Parathyroid adenoma (tissue), 2 donors: ENCODE measurements around the gene CTXN1.
"Not testable (repeated sequence)": the region's sequence is repeated elsewhere in the genome, so short reads cannot be mapped to it uniquely, and the experiment has no call there.

Source experiments
- H2AFZ ChIP-seq: fragments of 300-600 bp; sonication (generic); one replicate; pipeline ENCODE4 v1.7.0; 2017; ENCODE audit warnings: antibody characterized with exemption, mild to moderate bottlenecking
- H3K27ac ChIP-seq: fragments of 300-600 bp; sonication (generic); one replicate; pipeline ENCODE4 v1.7.0; 2017
- H3K27me3 ChIP-seq: fragments of 300-600 bp; sonication (generic); one replicate; pipeline ENCODE4 v1.7.0; 2017; ENCODE audit warnings: low read length; ENCODE audit not compliant: control insufficient read depth, insufficient read depth
- H3K36me3 ChIP-seq: fragments of 300-600 bp; sonication (generic); one replicate; pipeline ENCODE4 v1.7.0; 2017; ENCODE audit warnings: low read length; ENCODE audit not compliant: control insufficient read depth, insufficient read depth
- H3K4me1 ChIP-seq: fragments of 300-600 bp; sonication (generic); one replicate; pipeline ENCODE4 v1.7.0; 2017; ENCODE audit warnings: control low read depth
- H3K4me2 ChIP-seq: fragments of 300-600 bp; sonication (generic); one replicate; pipeline ENCODE4 v1.7.0; 2017; ENCODE audit warnings: low read length
- H3K4me3 ChIP-seq: fragments of 300-600 bp; sonication (generic); one replicate; pipeline ENCODE4 v1.7.0; 2017; ENCODE audit warnings: low read depth, low read length
- H3K79me2 ChIP-seq: fragments of 300-600 bp; sonication (generic); one replicate; pipeline ENCODE4 v1.7.0; 2017; ENCODE audit warnings: control low read depth
- H3K9ac ChIP-seq: fragments of 300-600 bp; sonication (generic); one replicate; pipeline ENCODE4 v1.7.0; 2017; ENCODE audit warnings: mild to moderate bottlenecking
- H3K9me3 ChIP-seq: fragments of 300-600 bp; sonication (generic); one replicate; pipeline ENCODE4 v1.7.0; 2017; ENCODE audit warnings: low read length; ENCODE audit not compliant: control insufficient read depth
- CTCF ChIP-seq: fragments of 300-600 bp; sonication (generic); IDR thresholded peaks from one replicate; pipeline ENCODE4 v1.7.0; 2017; ENCODE audit warnings: antibody characterized with exemption, mild to moderate bottlenecking
- donor health status: primary hyperparathyroidism.

The CTXN1 gene

GRCh38 chr19:7961920-7962626 is 36.1 kb upstream of the CTXN1 start:
- H3K36me3 ChIP-seq = no peaks in the 10 kb centered on the region
- no peak overlapping the region for H3K4me2 ChIP-seq
- no peaks in the 10 kb centered on the region for H3K9me3 ChIP-seq
- no peak overlapping the region for H3K4me3 ChIP-seq
- H3K4me1 ChIP-seq = no peaks in the 10 kb centered on the region
- H3K27me3 ChIP-seq = no peaks in the 10 kb centered on the region
- no peak overlapping the region for H2AFZ ChIP-seq
- TF ChIP-seq CTCF = no peak
- H3K27ac ChIP-seq = no peak overlapping the region
- H3K79me2 ChIP-seq = no peaks in the 10 kb centered on the region
- no peak overlapping the region for H3K9ac ChIP-seq

- not testable (repeated sequence) for H3K4me2 ChIP-seq, H3K27me3 ChIP-seq, H3K4me1 ChIP-seq, H3K4me3 ChIP-seq, H3K36me3 ChIP-seq, H2AFZ ChIP-seq, H3K9ac ChIP-seq, H3K79me2 ChIP-seq, H3K27ac ChIP-seq, H3K9me3 ChIP-seq
These were observed 35.1 kb upstream of the CTXN1 start for GRCh38 chr19:7961082-7961481.

GRCh38 chr19:7959211-7959610 is 33.3 kb upstream of the CTXN1 start:
- no peak overlapping the region for H3K27ac ChIP-seq
- TF ChIP-seq CTCF = no peak
- no peak overlapping the region for H3K4me3 ChIP-seq
- H2AFZ ChIP-seq = no peak overlapping the region
- no peak overlapping the region for H3K9ac ChIP-seq
- H3K9me3 ChIP-seq = no peaks in the 10 kb centered on the region
- no peaks in the 10 kb centered on the region for H3K4me1 ChIP-seq
- no peaks in the 10 kb centered on the region for H3K27me3 ChIP-seq
- no peaks in the 10 kb centered on the region for H3K79me2 ChIP-seq
- H3K36me3 ChIP-seq = no peaks in the 10 kb centered on the region
- no peak overlapping the region for H3K4me2 ChIP-seq

GRCh38 chr19:7955696-7956095 is 29.8 kb upstream of the CTXN1 start:
- no peak for TF ChIP-seq CTCF
- Histone ChIP-seq H3K9ac (no peak overlapping the region), H3K36me3 (no peaks in the 10 kb centered on the region), H3K27ac (no peak overlapping the region), H3K79me2 (no peaks in the 10 kb centered on the region), H3K9me3 (no peaks in the 10 kb centered on the region), H3K4me1 (no peaks in the 10 kb centered on the region), H3K27me3 (no peaks in the 10 kb centered on the region), H3K4me3 (no peak overlapping the region), H3K4me2 (no peak overlapping the region), H2AFZ (no peak overlapping the region)

GRCh38 chr19:7953576-7953975 is 27.6 kb upstream of the CTXN1 start:
- H3K4me1 ChIP-seq = no peaks in the 10 kb centered on the region
- H2AFZ ChIP-seq = no peak overlapping the region
- H3K4me3 ChIP-seq = no peak overlapping the region
- no peaks in the 10 kb centered on the region for H3K27me3 ChIP-seq
- no peaks in the 10 kb centered on the region for H3K9me3 ChIP-seq
- no peak overlapping the region for H3K27ac ChIP-seq
- H3K36me3 ChIP-seq = no peaks in the 10 kb centered on the region
- H3K4me2 ChIP-seq = no peak overlapping the region
- no peak for TF ChIP-seq CTCF
- no peak overlapping the region for H3K9ac ChIP-seq
- no peaks in the 10 kb centered on the region for H3K79me2 ChIP-seq
